H1 (cell line): ENCODE data around the gene SAFB2. TPM values are rescaled to one million over a fixed set of nuclear protein-coding genes. Genes with fewer than 3 reads are reported as not detected.

Source experiments
- CTCF ChIA-PET: fragments of 300-600 bp; sonication (Branson Sonifier 250); formaldehyde crosslinking; loops from one replicate; lab custom pipeline; 2021; ENCODE audit not compliant: partially characterized antibody; lab: Charles Lee
- POLR2A ChIA-PET: fragments of 300-600 bp; sonication (Branson Sonifier 250); formaldehyde crosslinking; loops from one replicate; lab custom pipeline; 2021; ENCODE audit warnings: inconsistent platforms; ENCODE audit not compliant: partially characterized antibody; lab: Charles Lee
- DNase-seq, 2 experiments: peaks; one replicate each; pipeline versions ENCODE4 v3.0.0 to v3.0.0-alpha.2; 2010 to 2022; ENCODE audit warnings: low spot score in 2 of 2, low read depth in 1 of 2, mixed read lengths in 1 of 2
- FAIRE-seq: peaks from 2 replicates; lab custom pipeline; 2011; peaks lifted over from hg19 to GRCh38; lab: Jason Lieb, UNC
- H2AFZ ChIP-seq: 2 replicates; pipeline ENCODE4 v1.8.1; 2012; ENCODE audit warnings: low read length, inconsistent platforms
- H2AK5ac ChIP-seq: 2 replicates; pipeline ENCODE4 v1.6.1; 2013; ENCODE audit warnings: low read depth, low read length
- H2BK120ac ChIP-seq: replicated peaks from 2 replicates; pipeline ENCODE3; 2013; ENCODE audit warnings: low read depth, low read length, inconsistent platforms
- H2BK12ac ChIP-seq: 2 replicates; pipeline ENCODE4 v1.6.1; 2013; ENCODE audit warnings: low read depth, low read length
- H2BK15ac ChIP-seq: 2 replicates; pipeline ENCODE4 v1.6.1; 2013; ENCODE audit warnings: low read length
- H2BK20ac ChIP-seq: 2 replicates; pipeline ENCODE4 v1.6.1; 2013; ENCODE audit warnings: low read length
- H2BK5ac ChIP-seq: 2 replicates; pipeline ENCODE4 v1.6.1; 2013; ENCODE audit warnings: low read depth, low read length
- H3K14ac ChIP-seq: 2 replicates; pipeline ENCODE4 v1.6.1; 2013; ENCODE audit warnings: inconsistent platforms; ENCODE audit not compliant: insufficient read length
- H3K18ac ChIP-seq: 2 replicates; pipeline ENCODE4 v1.6.1; 2013; ENCODE audit warnings: low read length; ENCODE audit errors: extremely low read depth
- H3K23ac ChIP-seq: 2 replicates; pipeline ENCODE4 v1.6.1; 2013; ENCODE audit warnings: inconsistent platforms; ENCODE audit not compliant: insufficient read length
- H3K23me2 ChIP-seq: 2 replicates; pipeline ENCODE4 v1.6.1; 2013; ENCODE audit warnings: low read depth, low read length
- H3K27ac ChIP-seq: 2 replicates; pipeline ENCODE4 v1.6.1; 2011; ENCODE audit warnings: low read depth, low read length, inconsistent platforms
- H3K27me3 ChIP-seq, 4 experiments: replicated peaks in 1 of 4; 1 replicate in 1 of 4; 2 replicates in 3 of 4; pipeline versions ENCODE4 v1.6.1 to v1.8.1; 2011 to 2013; ENCODE audit warnings: low read length in 3 of 4, mild to moderate bottlenecking in 3 of 4, inconsistent platforms in 2 of 4, mixed read lengths in 2 of 4, moderate library complexity in 1 of 4; ENCODE audit not compliant: control insufficient read depth in 3 of 4, insufficient read depth in 3 of 4; ENCODE audit errors: extremely low read depth in 1 of 4
- H3K36me3 ChIP-seq, 4 experiments: 2 replicates each; pipeline versions ENCODE4 v1.6.1 to v1.8.1; 2011 to 2013; ENCODE audit warnings: mild to moderate bottlenecking in 4 of 4, low read length in 3 of 4, moderate library complexity in 2 of 4, control low read depth in 1 of 4, inconsistent platforms in 1 of 4; ENCODE audit not compliant: insufficient read depth in 4 of 4, control insufficient read depth in 2 of 4
- H3K4ac ChIP-seq: replicated peaks from 2 replicates; pipeline ENCODE3; 2013; ENCODE audit warnings: low read length, low read depth, mixed read lengths, inconsistent platforms; ENCODE audit not compliant: insufficient read length
- H3K4me1 ChIP-seq, 4 experiments: replicated peaks in 1 of 4; 1 replicate in 1 of 4; 2 replicates in 3 of 4; pipeline versions ENCODE4 v1.6.1 to v1.8.1; 2011 to 2013; ENCODE audit warnings: low read length in 3 of 4, inconsistent platforms in 2 of 4, mixed read lengths in 1 of 4; ENCODE audit not compliant: insufficient read depth in 4 of 4, control insufficient read depth in 3 of 4
- H3K4me2 ChIP-seq, 2 experiments: 2 replicates each; pipeline versions ENCODE4 v1.6.1 to v1.8.1; 2011 to 2013; ENCODE audit warnings: low read depth in 2 of 2, low read length in 2 of 2, control low read depth in 1 of 2, inconsistent platforms in 1 of 2, mild to moderate bottlenecking in 1 of 2; ENCODE audit not compliant: insufficient read depth in 1 of 2
- H3K4me3 ChIP-seq, 4 experiments: fragments of 200-600, 300-600 bp in 1 of 4; sonication (generic), shearing (Covaris generic), sonication (Bioruptor Twin) in 1 of 4; 2 replicates each; pipeline versions ENCODE4 v1.5.1 to v1.8.1; 2011 to 2016; ENCODE audit warnings: low read length in 4 of 4, low read depth in 3 of 4, control low read depth in 2 of 4, inconsistent platforms in 2 of 4, mild to moderate bottlenecking in 2 of 4, mixed read lengths in 1 of 4, moderate library complexity in 1 of 4; ENCODE audit not compliant: insufficient read depth in 2 of 4; ENCODE audit errors: extremely low read depth in 1 of 4
- H3K56ac ChIP-seq: replicated peaks from 2 replicates; pipeline ENCODE3; 2013; ENCODE audit warnings: low read depth, mild to moderate bottlenecking, mixed read lengths, low read length, inconsistent platforms; ENCODE audit not compliant: insufficient read length
- H3K79me1 ChIP-seq: 2 replicates; pipeline ENCODE4 v1.6.1; 2013; ENCODE audit warnings: low read depth, low read length, control low read depth
- H3K79me2 ChIP-seq, 2 experiments: 2 replicates each; pipeline versions ENCODE4 v1.6.1 to v1.8.1; 2012 to 2013; ENCODE audit warnings: low read length in 2 of 2, mild to moderate bottlenecking in 2 of 2, inconsistent platforms in 1 of 2; ENCODE audit not compliant: insufficient read depth in 2 of 2, control insufficient read depth in 1 of 2
- H3K9ac ChIP-seq, 4 experiments: replicated peaks in 1 of 4; 1 replicate in 1 of 4; 2 replicates in 3 of 4; pipeline versions ENCODE4 v1.6.1 to v1.8.1; 2011 to 2013; ENCODE audit warnings: low read depth in 3 of 4, low read length in 3 of 4, control low read depth in 2 of 4, mild to moderate bottlenecking in 2 of 4, moderate library complexity in 2 of 4, inconsistent platforms in 1 of 4; ENCODE audit errors: extremely low read depth in 1 of 4
- H3K9me3 ChIP-seq, 2 experiments: 2 replicates each; pipeline versions ENCODE4 v1.6.1 to v1.8.1; 2012 to 2013; ENCODE audit warnings: mild to moderate bottlenecking in 2 of 2, moderate library complexity in 2 of 2, control low read depth in 1 of 2, inconsistent platforms in 1 of 2, low read depth in 1 of 2, low read length in 1 of 2, mixed read lengths in 1 of 2; ENCODE audit not compliant: insufficient read depth in 2 of 2
- H4K20me1 ChIP-seq, 2 experiments: replicated peaks in 1 of 2; 2 replicates each; pipeline versions ENCODE3 to v1.8.1; 2011 to 2013; ENCODE audit warnings: inconsistent platforms in 2 of 2, low read length in 2 of 2, mild to moderate bottlenecking in 1 of 2; ENCODE audit not compliant: insufficient read depth in 2 of 2, control insufficient read depth in 1 of 2
- H4K5ac ChIP-seq: 2 replicates; pipeline ENCODE4 v1.6.1; 2013; ENCODE audit warnings: low read length, low read depth, mixed read lengths, inconsistent platforms; ENCODE audit not compliant: insufficient read length
- H4K8ac ChIP-seq: 2 replicates; pipeline ENCODE4 v1.8.0; 2013; ENCODE audit warnings: mild to moderate bottlenecking, moderate library complexity, low read length, inconsistent platforms; ENCODE audit not compliant: insufficient read depth; ENCODE audit errors: extremely low read depth
- H4K91ac ChIP-seq: replicated peaks from 2 replicates; pipeline ENCODE3; 2013; ENCODE audit warnings: low read length, mixed read lengths, inconsistent platforms; ENCODE audit not compliant: insufficient read length
- BCL11A ChIP-seq, 2 experiments: IDR thresholded peaks; one replicate each; pipeline ENCODE4 v1.6.1; 2011; ENCODE audit warnings: low read depth in 2 of 2, low read length in 2 of 2, mild to moderate bottlenecking in 2 of 2
- CHD1 ChIP-seq: IDR thresholded peaks from 2 replicates; pipeline ENCODE4 v1.6.1; 2012; ENCODE audit warnings: low read depth, low read length, improper control_type of control experiment
- RFX5 ChIP-seq: IDR thresholded peaks from 2 replicates; pipeline ENCODE4 v1.6.1; 2011; ENCODE audit warnings: low read depth, low read length, improper control_type of control experiment, borderline replicate concordance
- SAP30 ChIP-seq: fragments of 300-600 bp; sonication (generic); IDR thresholded peaks from 2 replicates; pipeline ENCODE4 v1.7.1; 2012; ENCODE audit warnings: low read length, moderate library complexity, mild to moderate bottlenecking, inconsistent platforms; ENCODE audit not compliant: insufficient read depth, insufficient replicate concordance
- SIRT6 ChIP-seq: IDR thresholded peaks from one replicate; pipeline ENCODE4 v1.7.1; 2012; ENCODE audit warnings: low read length, inconsistent platforms
- TAF7 ChIP-seq: optimal IDR thresholded peaks from 2 replicates; pipeline ENCODE3; 2011; ENCODE audit warnings: low read depth, mild to moderate bottlenecking, inconsistent platforms, low read length, moderate library complexity, borderline replicate concordance
- YY1 ChIP-seq: IDR thresholded peaks from 2 replicates; pipeline ENCODE4 v1.6.1; 2011; ENCODE audit warnings: low read depth, mild to moderate bottlenecking, low read length
- WGBS, 2 experiments: shearing (Covaris generic) in 1 of 2; methylation state at CpG; one replicate each; pipeline versions ENCODE4 v1.1.6 to v1.1.7; 2013 to 2015; ENCODE audit warnings: low lambda C conversion rate in 2 of 2, mixed read lengths in 2 of 2, inconsistent platforms in 1 of 2, low coverage in 1 of 2, missing lambda C conversion rate in 1 of 2; ENCODE audit not compliant: insufficient replicate concordance in 2 of 2, insufficient coverage in 1 of 2, insufficient read length in 1 of 2; ENCODE audit errors: extremely low coverage in 1 of 2, missing lambda C conversion rate in 1 of 2; 5-methylcytosine and 5-hydroxymethylcytosine counted together
- polyA plus RNA-seq, 7 experiments: library from polyadenylated mRNA; depleted of rRNA in 3 of 7; stranded (reverse) in 5 of 7; unstranded in 2 of 7; fragments of >200 nt in 5 of 7; fragments of 200-250 nt in 2 of 7; gene quantifications; 1 replicate in 5 of 7; 2 replicates in 1 of 7; 4 replicates in 1 of 7; pipeline versions ENCODE4 v1.2.1 to v1.2.3, GENCODE V29; 2011 to 2013; ENCODE audit warnings: missing spikeins in 2 of 7, mixed read lengths in 2 of 7
- total RNA-seq: library from RNA; stranded (reverse); fragmentation: NEBNext Ultra II Directional; extraction: Animal tissue kit (Norgen Biotek cat#: 25700); gene quantifications from 2 replicates; pipeline ENCODE4 v1.2.1, GENCODE V29; 2021

Gene SAFB2
- total and polyA plus RNA-seq, 2 of the 8 experiments (the other 6 are each of a cell fraction or from before 2014, with no cell fraction given): 14.8 to 63.8 TPM

GRCh38 chr19:5618591-5618990, 4.0 kb downstream of the SAFB2 start:
- Histone ChIP-seq H3K4me3 (no peak overlapping the region), H2BK15ac (no peak overlapping the region), H3K79me2 (peaks cover 23 to 58% of the 10 kb centered on the region in 2 experiments), H3K14ac (no peak overlapping the region), H2BK20ac (no peak overlapping the region), H3K79me1 (peaks cover 12% of the 10 kb centered on the region), H3K4ac (no peak overlapping the region), H2BK12ac (no peak overlapping the region), H3K4me1 (peaks cover 0 to 7% (median 4%) of the 10 kb centered on the region in 4 experiments; a peak in 4 of 7 replicates), H2AK5ac (no peak overlapping the region), H3K23me2 (peaks cover 7% of the 10 kb centered on the region; the same call in 1 of the 2 replicates), H3K36me3 (peaks cover 17 to 55% (median 46%) of the 10 kb centered on the region in 4 experiments), H2BK120ac (no peak overlapping the region), H3K9ac (no peak overlapping the region), H3K23ac (no peak overlapping the region), H2AFZ (no peak overlapping the region), H3K18ac (no peak overlapping the region), H4K5ac (no peak overlapping the region), H4K8ac (no peak overlapping the region), H4K91ac (no peak overlapping the region), H3K27me3 (no peaks in the 10 kb centered on the region), H2BK5ac (no peak overlapping the region), H3K27ac (no peak overlapping the region), H3K9me3 (no peaks in the 10 kb centered on the region), H4K20me1 (peaks cover 0 to 9% of the 10 kb centered on the region in 2 experiments), H3K56ac (no peak overlapping the region), H3K4me2 (no peak overlapping the region)
- WGBS, 2 experiments: 95% methylated on average over 9 of the region's 9 CpGs; no CpG with 5 or more reads in 1 of the 2 experiments
- DNase-seq (no peak), FAIRE-seq (no peak)
- CTCF ChIA-PET: interaction anchor here (0.5 to 1.5 kb wide), 4 partner anchors 15 to 565 kb away, joined by 3 read pairs; no protein-coding TSS in a partner anchor
- POLR2A ChIA-PET: interaction anchor here (1.1 to 2.1 kb wide), 4 partner anchors 11 to 73 kb away, joined by 3 to 8 read pairs (median 4); no protein-coding TSS in a partner anchor
- TF ChIP-seq SIRT6 (no peak), RFX5 (no peak), CHD1 (no peak), SAP30 (no peak), YY1 (no peak), BCL11A (IDR thresholded peaks at IDR 0.05; ENCODE audit: low read depth in 2 of 2, low read length in 2 of 2) (no peak), TAF7 (no peak)
